GM18951 (cell line): Measurements from ENCODE around the gene MAP3K7.

ENCODE experiments used
- POLR2A ChIP-seq: IDR thresholded peaks from 4 replicates; pipeline ENCODE4 v1.6.1; 2011; ENCODE audit warnings: mild to moderate bottlenecking; ENCODE audit not compliant: insufficient read length, insufficient read depth; ENCODE audit errors: extremely low read depth
- in situ Hi-C: fragments of 300-500 bp; cut with MboI; formaldehyde crosslinking; loops from one replicate; pipeline ENCODE4 v1.12.0; 2022; ENCODE audit warnings: low sequenced_read_pairs, mixed read lengths, inconsistent platforms; ENCODE audit not compliant: unreplicated experiment

MAP3K7 gene

GRCh38 chr6:90478789-90479602 lies 107.9 kb downstream of the MAP3K7 start:
- TF ChIP-seq POLR2A: no peak
- in situ Hi-C loops: loop anchor here (5.0 to 10.0 kb wide), 2 partner anchors 184 to 547 kb away; partner anchors contain the start of gene BACH2

DNA sequence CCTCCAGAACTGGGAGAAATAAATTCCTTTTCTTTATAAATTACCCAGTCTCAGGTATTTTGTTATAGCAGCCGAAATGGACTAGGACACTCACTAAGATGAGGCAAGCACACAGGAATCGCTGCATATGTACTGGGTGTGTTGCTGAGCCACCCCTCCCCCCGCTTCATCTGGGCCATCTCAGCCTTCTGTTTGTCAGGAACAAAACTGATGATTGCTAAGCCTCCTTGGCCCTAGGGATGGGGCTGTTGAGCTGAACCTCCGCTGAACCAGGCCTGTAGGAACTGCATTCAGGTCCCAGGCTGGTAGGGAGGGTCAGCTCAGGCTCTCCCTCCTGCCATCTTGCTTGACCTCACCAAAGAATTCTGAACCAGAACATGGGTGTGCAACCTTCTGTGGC lies 108.6 kb downstream of the MAP3K7 start:
- TF ChIP-seq POLR2A: no peak
- in situ Hi-C loops: loop anchor here (5.0 to 10.0 kb wide), 2 partner anchors 183 to 546 kb away; partner anchors contain the start of gene BACH2

GRCh38 chr6:90477366-90477765 lies 109.5 kb downstream of the MAP3K7 start:
- no peak for TF ChIP-seq POLR2A
- in situ Hi-C loops: loop anchor here (5.0 to 10.0 kb wide), 2 partner anchors 183 to 545 kb away; partner anchors contain the start of gene BACH2

DNA sequence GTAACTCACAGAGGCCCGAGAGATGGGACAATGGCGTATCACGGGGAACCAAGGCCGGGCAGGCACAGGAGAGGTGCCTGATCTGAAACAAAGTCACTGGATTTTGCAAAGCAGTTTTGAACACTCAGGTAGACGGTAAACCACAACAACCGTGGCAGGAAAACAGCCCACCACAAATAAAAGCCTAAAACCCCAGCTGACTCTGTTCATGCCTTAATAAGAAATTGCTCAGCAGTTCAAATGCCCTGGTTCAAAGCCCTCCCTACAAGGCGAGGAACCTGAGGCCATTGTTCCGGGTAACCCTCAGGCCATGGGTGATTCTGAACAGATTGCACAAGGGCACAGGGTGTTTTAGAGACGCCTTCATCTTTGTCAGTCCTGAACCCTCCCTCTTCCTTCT lies 114.2 kb downstream of the MAP3K7 start:
- TF ChIP-seq POLR2A: no peak
- in situ Hi-C loops: loop anchor here (10.0 kb wide), 1 partner anchor 178 kb away; the partner anchor contains the start of gene BACH2

GRCh38 chr6:90471263-90471662 lies 115.6 kb downstream of the MAP3K7 start:
- no peak for TF ChIP-seq POLR2A
- in situ Hi-C loops: loop anchor here (10.0 kb wide), 1 partner anchor 176 kb away; the partner anchor contains the start of gene BACH2

- TF ChIP-seq POLR2A: no peak
- in situ Hi-C loops: loop anchor here (10.0 kb wide), 1 partner anchor 175 kb away; the partner anchor contains the start of gene BACH2
Measured at GRCh38 chr6:90469906-90470305, 117.0 kb downstream of the MAP3K7 start.

DNA sequence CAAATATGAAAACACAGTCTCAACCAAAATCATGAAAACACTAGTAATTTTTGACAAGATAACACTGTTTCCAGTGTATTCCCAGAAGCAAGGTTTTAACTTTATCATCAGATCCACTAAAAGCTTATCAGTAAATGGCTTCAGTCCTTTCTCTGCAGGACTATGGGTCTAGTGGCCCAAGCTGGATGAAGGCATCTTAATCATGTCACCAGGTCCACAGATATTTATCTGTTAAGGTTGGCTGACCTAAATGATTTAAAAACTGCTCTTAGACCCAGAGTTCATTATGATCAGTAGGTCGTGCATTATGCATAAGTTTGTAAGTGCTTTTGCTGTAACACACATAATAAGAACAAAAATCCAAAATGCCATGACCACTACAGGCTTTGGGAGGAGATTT lies 118.0 kb downstream of the MAP3K7 start:
- in situ Hi-C loops: no loop called here

GRCh38 chr6:90468080-90468479 lies 118.8 kb downstream of the MAP3K7 start:
- in situ Hi-C loops: no loop called here
- TF ChIP-seq POLR2A: no peak

More for the DNA sequence above, 118.0 kb downstream of the MAP3K7 start:
- TF ChIP-seq POLR2A: no peak

GRCh38 chr6:90467546-90467945 lies 119.3 kb downstream of the MAP3K7 start:
- no peak for TF ChIP-seq POLR2A
- in situ Hi-C loops: no loop called here

GRCh38 chr6:90466154-90466940 lies 120.5 kb downstream of the MAP3K7 start:
- in situ Hi-C loops: no loop called here
- no peak for TF ChIP-seq POLR2A

DNA sequence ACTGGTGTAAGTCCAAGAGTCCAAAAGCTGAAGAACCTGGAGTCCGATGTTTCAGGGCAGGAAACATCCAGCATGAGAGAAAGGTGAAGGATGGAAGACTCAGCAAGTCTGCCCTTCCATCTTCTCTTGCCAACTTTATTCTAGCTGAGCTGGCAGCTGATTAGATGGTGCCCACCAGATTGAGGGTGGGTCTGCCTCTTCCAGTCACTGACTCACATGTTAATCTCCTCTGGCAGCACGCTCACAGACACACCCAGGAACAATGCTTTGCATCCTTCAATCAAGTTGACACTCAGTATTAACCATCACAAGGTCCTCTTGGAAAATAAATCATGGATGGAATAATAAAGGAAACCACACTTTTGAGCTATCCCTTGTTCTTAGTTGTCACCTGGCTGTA lies 121.2 kb downstream of the MAP3K7 start:
- TF ChIP-seq POLR2A: no peak
- in situ Hi-C loops: no loop called here

DNA sequence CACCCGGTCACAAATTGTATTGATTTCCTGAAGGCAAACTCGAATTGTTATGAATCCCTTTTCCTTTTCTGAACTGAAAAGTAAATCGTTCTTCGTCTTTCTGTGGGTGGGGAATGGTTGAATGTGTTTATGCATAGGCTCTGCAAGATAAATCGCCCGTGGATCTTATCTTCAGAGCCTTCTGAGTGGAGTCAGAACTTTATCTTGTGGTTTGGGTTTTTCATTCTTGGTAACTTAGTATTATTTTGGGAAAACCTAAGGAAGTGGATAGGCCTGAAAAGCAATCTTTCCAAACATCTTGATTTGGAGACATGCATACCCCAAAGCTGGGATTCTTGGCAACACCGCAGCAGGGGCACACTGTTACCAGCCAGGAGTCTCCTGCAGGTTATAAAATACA lies 122.4 kb downstream of the MAP3K7 start:
- in situ Hi-C loops: no loop called here
- no peak for TF ChIP-seq POLR2A

- TF ChIP-seq POLR2A: no peak
- in situ Hi-C loops: no loop called here
Measured at GRCh38 chr6:90463874-90464273, 123.0 kb downstream of the MAP3K7 start.
